ENCODE results near the gene SH3GL2.

Gene SH3GL2

DNA sequence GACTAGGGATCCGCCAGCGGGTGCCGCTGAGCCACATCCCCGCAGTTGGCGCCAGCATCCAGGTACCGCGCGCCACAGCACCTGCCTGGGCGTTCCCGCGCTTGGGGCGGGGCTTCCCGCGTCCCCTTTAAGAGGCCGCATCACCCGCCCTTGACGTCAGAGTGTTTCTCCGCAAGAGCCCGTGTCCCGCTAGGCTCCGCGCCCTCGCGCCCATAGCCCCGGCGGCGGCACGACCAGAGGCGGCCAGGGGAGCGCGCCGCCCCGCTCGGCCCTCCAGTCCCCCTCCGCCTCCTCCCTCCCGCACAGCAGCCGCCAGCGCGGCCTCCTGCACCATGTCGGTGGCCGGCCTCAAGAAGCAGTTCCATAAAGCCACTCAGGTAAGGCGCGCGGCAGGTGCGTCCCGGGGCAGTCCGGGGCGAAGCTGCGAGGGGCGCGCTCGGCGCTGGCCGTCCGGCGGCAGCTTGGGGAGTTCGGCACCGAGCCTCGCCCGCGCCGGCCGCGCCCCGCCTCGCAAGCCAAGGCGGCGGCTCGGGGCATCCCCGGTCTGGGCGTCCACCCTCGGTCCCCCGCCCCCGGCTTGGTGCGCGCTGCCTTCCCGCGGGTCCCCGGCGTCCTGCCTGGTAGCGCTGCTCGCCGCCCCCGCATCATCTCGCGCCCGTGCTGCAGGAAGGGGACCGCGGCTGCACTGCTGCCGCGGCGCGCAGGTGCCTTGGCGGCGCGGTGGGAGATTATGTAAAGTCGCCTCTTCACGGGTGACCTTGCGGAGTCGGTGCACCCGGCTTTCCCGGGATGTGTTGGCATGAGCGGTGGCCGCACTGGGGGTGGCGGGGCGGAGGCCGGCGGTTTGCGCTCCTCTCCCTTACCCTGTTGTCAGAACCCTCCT, at the start of gene SH3GL2:
Gene SH3GL2 (plus strand): TSS at position 156 of the 883 bp plus-strand sequence.
- H3K4me1 Mint-ChIP-seq: no peaks in the 10 kb centered on the region
- peaks cover 21% of the 10 kb centered on the region for H3K27me3 Mint-ChIP-seq
- no peak within 1 kb of the TSS for H3K4me3 Mint-ChIP-seq
- H3K27ac Mint-ChIP-seq: no peak within 1 kb of the TSS
- H3K36me3 Mint-ChIP-seq: no peaks in the 10 kb centered on the region
- no peaks in the 10 kb centered on the region for H3K9me3 Mint-ChIP-seq

DNA sequence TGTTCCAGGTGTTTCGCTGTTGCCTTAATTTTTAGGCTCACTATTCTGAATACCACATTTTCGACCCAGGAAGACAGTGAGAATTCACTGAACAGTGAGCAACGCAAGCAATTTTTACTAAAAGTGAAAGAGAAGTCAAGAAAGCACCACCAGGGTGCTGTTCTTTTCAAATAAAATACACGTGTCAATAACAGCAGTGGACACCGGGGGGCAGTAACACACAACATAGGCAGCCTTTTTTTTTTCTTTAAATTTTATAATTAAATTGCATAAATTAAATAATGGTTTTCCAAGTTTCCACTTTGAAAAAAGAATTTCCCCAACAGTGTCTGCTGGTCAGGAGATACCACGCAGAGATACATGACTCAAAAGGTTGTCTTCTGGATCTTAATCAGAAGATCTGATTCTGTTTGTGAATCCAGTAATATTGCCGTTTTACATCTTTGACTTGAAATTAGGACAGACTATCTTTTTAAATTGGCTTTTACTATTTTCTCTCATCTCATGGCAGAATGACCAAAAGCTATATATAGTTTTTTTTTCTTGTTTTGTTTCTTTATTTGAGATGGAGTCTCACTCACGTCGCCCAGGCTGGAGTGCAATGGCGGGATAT, 47.1 kb upstream of the SH3GL2 start:
- Mint-ChIP-seq H3K27me3 (no peaks in the 10 kb centered on the region), H3K27ac (no peak overlapping the region), H3K36me3 (no peaks in the 10 kb centered on the region), H3K4me3 (no peak overlapping the region), H3K4me1 (no peaks in the 10 kb centered on the region), H3K9me3 (peaks cover 5% of the 10 kb centered on the region)

GRCh38 chr9:17532461-17532860, 46.4 kb upstream of the SH3GL2 start:
- no peaks in the 10 kb centered on the region for H3K4me1 Mint-ChIP-seq
- H3K36me3 Mint-ChIP-seq: no peaks in the 10 kb centered on the region

DNA sequence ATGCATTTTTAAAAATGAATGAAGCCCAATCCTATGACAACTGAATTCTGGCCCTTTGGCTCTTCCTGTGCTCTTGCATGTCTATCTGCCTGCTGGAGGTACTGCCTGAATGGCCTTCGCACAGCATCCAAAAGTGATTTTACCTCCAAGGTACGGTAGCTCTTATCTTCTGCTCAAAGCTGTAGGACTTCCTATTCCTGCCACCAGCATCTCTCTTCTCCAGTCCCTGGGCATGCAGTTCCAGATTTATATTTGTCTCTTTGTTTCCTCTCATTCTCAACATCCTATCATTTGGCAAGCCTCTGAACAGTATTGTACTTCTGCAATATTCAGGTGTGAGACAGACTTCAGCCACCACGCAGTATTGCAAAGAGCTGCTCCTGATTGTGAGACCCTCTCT, 43.7 kb upstream of the SH3GL2 start:
- Mint-ChIP-seq H3K4me1 (no peaks in the 10 kb centered on the region), H3K27me3 (no peaks in the 10 kb centered on the region), H3K27ac (no peak overlapping the region), H3K9me3 (peaks cover 5% of the 10 kb centered on the region), H3K4me3 (no peak overlapping the region), H3K36me3 (no peaks in the 10 kb centered on the region)

More at GRCh38 chr9:17532461-17532860, 46.4 kb upstream of the SH3GL2 start:
- Mint-ChIP-seq H3K27ac (no peak overlapping the region), H3K4me3 (no peak overlapping the region), H3K27me3 (no peaks in the 10 kb centered on the region), H3K9me3 (peaks cover 5% of the 10 kb centered on the region)

- no peaks in the 10 kb centered on the region for H3K27me3 Mint-ChIP-seq
- H3K27ac Mint-ChIP-seq: no peak overlapping the region
- H3K4me3 Mint-ChIP-seq: no peak overlapping the region
- H3K36me3 Mint-ChIP-seq: no peaks in the 10 kb centered on the region
- peaks cover 5% of the 10 kb centered on the region for H3K9me3 Mint-ChIP-seq
- no peaks in the 10 kb centered on the region for H3K4me1 Mint-ChIP-seq
Measured at GRCh38 chr9:17536027-17536426, 42.8 kb upstream of the SH3GL2 start.

GRCh38 chr9:17551023-17551422, 27.8 kb upstream of the SH3GL2 start:
- Mint-ChIP-seq H3K36me3 (no peaks in the 10 kb centered on the region), H3K27me3 (no peaks in the 10 kb centered on the region), H3K4me3 (no peak overlapping the region), H3K27ac (no peak overlapping the region), H3K9me3 (peaks cover 5% of the 10 kb centered on the region), H3K4me1 (no peaks in the 10 kb centered on the region)

DNA sequence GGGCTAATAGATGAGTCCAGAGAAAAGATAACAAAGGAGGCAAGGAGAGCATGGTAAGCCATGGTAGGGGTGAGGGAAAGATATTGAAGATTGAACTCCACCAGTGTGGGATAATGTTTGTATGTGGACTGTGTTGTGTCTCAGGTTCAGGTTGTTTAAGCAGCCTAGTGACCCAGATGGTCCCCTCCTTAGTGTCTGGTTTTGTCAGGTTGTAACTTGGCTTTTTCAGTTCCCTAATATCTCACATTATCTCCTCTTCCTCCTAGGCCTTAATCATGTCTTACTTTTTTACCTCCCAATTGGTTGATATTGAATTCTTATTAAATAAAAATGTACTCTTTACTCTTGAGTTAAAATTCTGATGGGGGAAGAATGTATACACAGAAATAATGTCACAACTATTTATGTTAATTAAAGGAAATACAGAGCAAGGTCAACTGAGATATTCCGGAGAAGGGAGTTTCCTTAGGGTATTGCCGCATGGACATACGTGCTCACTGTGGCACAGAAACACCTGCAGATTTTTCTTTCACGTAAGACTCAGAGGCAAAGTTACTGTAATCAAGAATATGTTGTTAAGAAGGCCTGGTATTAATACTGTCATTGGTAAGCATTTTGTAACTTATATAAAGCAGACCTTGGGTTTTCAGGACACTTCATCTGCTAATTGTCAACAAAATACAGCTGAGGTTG, 23.4 kb upstream of the SH3GL2 start:
- Mint-ChIP-seq H3K36me3 (no peaks in the 10 kb centered on the region), H3K4me3 (no peak overlapping the region), H3K27ac (no peak overlapping the region), H3K9me3 (peaks cover 5% of the 10 kb centered on the region), H3K27me3 (no peaks in the 10 kb centered on the region), H3K4me1 (no peaks in the 10 kb centered on the region)

DNA sequence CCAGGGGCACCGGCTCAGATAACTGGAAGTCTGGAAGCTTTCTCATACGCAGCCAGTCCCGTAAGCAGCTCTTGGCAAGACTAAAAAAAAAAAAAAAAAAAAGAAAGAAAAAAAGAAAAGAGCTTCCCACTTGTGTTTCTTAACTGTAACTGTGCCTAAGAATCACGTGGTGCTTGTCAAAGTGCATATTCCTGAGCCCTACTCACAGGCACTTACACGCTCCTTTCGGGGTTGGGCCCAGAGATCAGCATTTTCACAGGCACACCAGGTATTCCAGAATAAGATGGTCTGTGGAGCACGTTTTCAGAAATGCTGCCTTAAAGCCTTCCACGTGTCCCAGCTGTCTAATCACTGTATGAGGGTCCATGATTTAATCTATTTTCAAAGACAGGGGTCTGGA, 22.6 kb upstream of the SH3GL2 start:
- no peaks in the 10 kb centered on the region for H3K36me3 Mint-ChIP-seq
- no peaks in the 10 kb centered on the region for H3K4me1 Mint-ChIP-seq
- H3K4me3 Mint-ChIP-seq: no peak overlapping the region
- no peaks in the 10 kb centered on the region for H3K27me3 Mint-ChIP-seq
- no peak overlapping the region for H3K27ac Mint-ChIP-seq
- peaks cover 1% of the 10 kb centered on the region for H3K9me3 Mint-ChIP-seq

DNA sequence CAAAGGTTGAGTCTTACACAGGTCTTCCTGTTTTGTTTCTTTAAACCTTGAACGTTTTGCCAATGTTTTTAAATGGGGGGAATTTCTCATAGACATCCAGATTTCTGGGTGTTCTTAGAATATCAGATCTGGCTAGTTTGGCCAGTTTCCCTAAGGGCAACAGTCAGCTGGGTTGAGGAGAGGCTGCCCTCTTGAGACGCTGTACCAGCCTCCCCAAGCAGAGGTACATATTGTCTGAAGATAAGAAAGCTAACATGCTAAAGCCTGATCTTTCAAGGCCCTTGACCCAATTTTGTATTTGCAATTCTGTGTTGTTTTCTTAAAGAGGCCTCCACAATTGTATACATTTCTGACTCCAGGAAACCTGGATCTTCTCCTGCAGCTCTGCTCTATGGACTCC, 21.9 kb upstream of the SH3GL2 start:
- H3K4me1 Mint-ChIP-seq: no peaks in the 10 kb centered on the region
- no peak overlapping the region for H3K4me3 Mint-ChIP-seq
- no peaks in the 10 kb centered on the region for H3K36me3 Mint-ChIP-seq
- no peaks in the 10 kb centered on the region for H3K27me3 Mint-ChIP-seq
- no peak overlapping the region for H3K27ac Mint-ChIP-seq
- H3K9me3 Mint-ChIP-seq: no peaks in the 10 kb centered on the region

DNA sequence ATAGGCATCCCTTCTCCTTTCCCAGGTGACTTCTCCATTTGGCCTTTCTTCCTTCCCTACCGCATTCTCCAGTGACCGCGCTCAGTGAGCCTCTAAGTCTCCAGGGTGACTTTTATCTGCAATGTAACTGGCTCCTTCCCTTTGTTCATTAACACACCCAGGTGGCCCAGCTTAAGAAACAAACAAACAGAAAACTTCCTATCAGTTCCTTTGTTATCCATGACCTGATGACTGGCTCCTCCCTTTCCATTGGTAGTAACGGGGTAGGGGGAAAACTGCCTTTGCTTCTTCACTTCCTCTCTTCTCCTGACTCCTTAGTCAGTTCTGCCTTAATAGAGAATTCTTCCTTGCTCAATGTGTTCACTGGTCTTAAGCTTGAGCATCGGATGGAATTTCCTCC, 7.0 kb upstream of the SH3GL2 start:
- H3K36me3 Mint-ChIP-seq: no peaks in the 10 kb centered on the region
- no peaks in the 10 kb centered on the region for H3K4me1 Mint-ChIP-seq
- no peaks in the 10 kb centered on the region for H3K9me3 Mint-ChIP-seq
- H3K4me3 Mint-ChIP-seq: no peak overlapping the region
- H3K27me3 Mint-ChIP-seq: no peaks in the 10 kb centered on the region
- no peak overlapping the region for H3K27ac Mint-ChIP-seq

DNA sequence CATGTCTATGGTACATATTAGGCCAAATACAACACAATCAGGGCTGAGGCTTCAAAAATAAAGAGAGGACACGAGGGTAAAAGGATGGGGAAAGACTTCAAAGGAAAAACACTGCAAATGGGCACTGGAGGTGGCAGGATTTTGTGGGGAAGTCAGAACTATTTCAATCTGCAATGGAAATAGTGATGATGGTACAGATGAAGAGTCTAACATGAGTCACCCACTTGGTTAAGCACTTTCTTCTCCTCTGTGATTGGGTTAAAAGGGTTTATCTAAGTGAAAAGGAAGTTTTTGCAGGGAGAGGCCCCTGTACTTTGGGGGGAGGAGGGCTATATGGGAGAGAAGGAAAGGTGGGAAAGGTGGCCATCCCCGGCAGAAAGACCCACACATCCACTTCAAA, 4.5 kb upstream of the SH3GL2 start:
- Mint-ChIP-seq H3K4me1 (no peaks in the 10 kb centered on the region), H3K27ac (no peak overlapping the region), H3K36me3 (no peaks in the 10 kb centered on the region), H3K27me3 (peaks cover 11% of the 10 kb centered on the region), H3K4me3 (no peak overlapping the region), H3K9me3 (no peaks in the 10 kb centered on the region)

DNA sequence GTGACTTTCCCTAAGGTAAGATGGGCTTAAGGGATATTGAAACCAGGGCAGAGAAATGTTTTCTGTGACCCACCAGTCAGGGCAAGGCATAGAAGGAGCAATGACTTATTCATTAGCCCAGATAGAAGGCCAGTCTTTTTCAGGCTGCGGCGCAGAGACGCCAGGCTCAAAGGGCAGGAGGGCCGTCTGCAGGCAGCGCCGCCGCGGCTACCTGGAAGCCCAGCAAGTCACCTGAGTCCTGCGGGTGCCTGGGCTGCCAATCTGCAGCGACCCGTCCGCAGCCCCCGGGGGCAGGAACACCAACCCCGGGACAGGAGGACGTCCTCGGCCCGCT, 322 bp upstream of the SH3GL2 start:
- Mint-ChIP-seq H3K27ac (no peak overlapping the region), H3K9me3 (no peaks in the 10 kb centered on the region), H3K27me3 (peaks cover 21% of the 10 kb centered on the region), H3K4me1 (no peaks in the 10 kb centered on the region), H3K36me3 (no peaks in the 10 kb centered on the region), H3K4me3 (no peak overlapping the region)

GRCh38 chr9:17580119-17580518, 1.3 kb downstream of the SH3GL2 start:
- H3K4me1 Mint-ChIP-seq: no peaks in the 10 kb centered on the region
- H3K27me3 Mint-ChIP-seq: peaks cover 21% of the 10 kb centered on the region
- H3K4me3 Mint-ChIP-seq: no peak overlapping the region
- H3K27ac Mint-ChIP-seq: no peak overlapping the region
- no peaks in the 10 kb centered on the region for H3K9me3 Mint-ChIP-seq
- H3K36me3 Mint-ChIP-seq: no peaks in the 10 kb centered on the region

DNA sequence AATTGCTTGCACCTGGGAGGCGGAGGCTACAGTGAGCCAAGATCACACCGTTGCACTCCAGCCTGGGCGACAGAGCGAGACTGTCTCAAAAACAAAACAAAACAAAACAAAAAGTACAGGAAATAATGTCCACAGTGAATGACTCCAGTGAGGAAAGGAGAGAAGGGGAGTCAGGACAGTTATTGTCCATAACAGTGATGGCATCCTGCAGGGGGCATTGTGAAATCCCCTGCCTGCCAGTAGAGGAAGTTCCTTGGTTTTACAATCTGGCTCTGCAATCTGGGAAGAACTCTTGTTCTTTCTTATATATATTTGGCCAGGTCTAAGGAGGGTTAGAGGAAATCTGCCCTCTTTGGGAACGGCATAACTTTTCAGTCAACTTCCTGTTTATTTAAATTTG, 8.2 kb downstream of the SH3GL2 start:
- H3K27ac Mint-ChIP-seq: no peak overlapping the region

GRCh38 chr9:17588395-17588794, 9.5 kb downstream of the SH3GL2 start:
- Mint-ChIP-seq H3K36me3 (no peaks in the 10 kb centered on the region), H3K9me3 (peaks cover 4% of the 10 kb centered on the region), H3K4me1 (no peaks in the 10 kb centered on the region), H3K27ac (no peak overlapping the region), H3K27me3 (no peaks in the 10 kb centered on the region), H3K4me3 (no peak overlapping the region)

More for the DNA sequence above, 8.2 kb downstream of the SH3GL2 start:
- Mint-ChIP-seq H3K4me1 (no peaks in the 10 kb centered on the region), H3K9me3 (peaks cover 4% of the 10 kb centered on the region), H3K36me3 (no peaks in the 10 kb centered on the region), H3K27me3 (no peaks in the 10 kb centered on the region), H3K4me3 (no peak overlapping the region)

DNA sequence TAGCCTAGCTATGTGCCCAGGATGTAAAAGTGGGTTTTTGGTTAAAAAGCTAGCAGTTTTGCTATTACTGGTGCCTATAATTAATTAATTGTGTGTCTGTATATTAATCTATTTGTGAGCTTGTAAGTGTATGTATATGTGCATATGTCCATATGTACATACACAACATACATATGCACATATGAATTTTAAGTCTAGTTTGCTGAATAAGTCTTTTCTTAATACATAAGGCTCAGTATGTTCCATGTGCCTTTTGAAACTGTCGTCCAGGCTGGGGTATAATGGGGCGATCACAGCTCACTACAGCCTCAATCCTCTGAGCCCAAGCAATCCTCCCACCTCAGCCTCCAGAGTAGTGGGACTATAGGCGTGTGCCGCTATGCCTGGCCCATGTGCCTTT, 10.1 kb downstream of the SH3GL2 start:
- no peak overlapping the region for H3K4me3 Mint-ChIP-seq
- peaks cover 4% of the 10 kb centered on the region for H3K9me3 Mint-ChIP-seq
- no peaks in the 10 kb centered on the region for H3K36me3 Mint-ChIP-seq
- H3K27me3 Mint-ChIP-seq: no peaks in the 10 kb centered on the region
- no peak overlapping the region for H3K27ac Mint-ChIP-seq
- no peaks in the 10 kb centered on the region for H3K4me1 Mint-ChIP-seq

All from activated naive CD4-positive, alpha-beta T cell treated with anti-CD3 and anti-CD28 coated beads, Interleukin-2, amount 50 U/mL, for 24 hours (primary cell).